ENCODE results near the gene ZNF343.

DNA sequence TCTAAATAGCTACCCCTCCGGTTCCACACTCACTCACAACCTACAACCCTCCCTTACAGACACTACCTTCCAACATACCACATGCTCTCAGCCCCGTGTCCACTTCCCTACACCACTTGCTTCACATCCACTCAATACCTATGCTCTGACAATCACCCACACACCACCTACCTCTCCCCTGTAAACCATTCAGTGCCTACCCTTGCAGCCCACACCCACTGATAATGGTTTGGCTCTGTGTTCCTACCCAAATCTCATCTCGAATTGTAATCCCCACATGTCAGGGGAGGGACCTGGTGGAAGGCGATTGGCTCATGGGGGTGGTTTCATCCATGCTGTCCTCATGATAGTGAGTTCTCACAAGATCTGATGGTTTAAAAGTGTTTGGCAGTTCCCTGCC is 9.8 kb upstream of the ZNF343 start:
- TF ChIP-seq POLR2A (IDR thresholded peaks at IDR 0.05) = no peak
- TF ChIP-seq, protein P1, sequence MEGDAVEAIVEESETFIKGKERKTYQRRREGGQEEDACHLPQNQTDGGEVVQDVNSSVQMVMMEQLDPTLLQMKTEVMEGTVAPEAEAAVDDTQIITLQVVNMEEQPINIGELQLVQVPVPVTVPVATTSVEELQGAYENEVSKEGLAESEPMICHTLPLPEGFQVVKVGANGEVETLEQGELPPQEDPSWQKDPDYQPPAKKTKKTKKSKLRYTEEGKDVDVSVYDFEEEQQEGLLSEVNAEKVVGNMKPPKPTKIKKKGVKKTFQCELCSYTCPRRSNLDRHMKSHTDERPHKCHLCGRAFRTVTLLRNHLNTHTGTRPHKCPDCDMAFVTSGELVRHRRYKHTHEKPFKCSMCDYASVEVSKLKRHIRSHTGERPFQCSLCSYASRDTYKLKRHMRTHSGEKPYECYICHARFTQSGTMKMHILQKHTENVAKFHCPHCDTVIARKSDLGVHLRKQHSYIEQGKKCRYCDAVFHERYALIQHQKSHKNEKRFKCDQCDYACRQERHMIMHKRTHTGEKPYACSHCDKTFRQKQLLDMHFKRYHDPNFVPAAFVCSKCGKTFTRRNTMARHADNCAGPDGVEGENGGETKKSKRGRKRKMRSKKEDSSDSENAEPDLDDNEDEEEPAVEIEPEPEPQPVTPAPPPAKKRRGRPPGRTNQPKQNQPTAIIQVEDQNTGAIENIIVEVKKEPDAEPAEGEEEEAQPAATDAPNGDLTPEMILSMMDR (IDR thresholded peaks at IDR 0.05) = no peak
